Effector memory CD4-positive, alpha-beta T cell (primary cell): Measurements from ENCODE around the gene AKAP13.

Source experiments
- DNase-seq, 3 donors: peaks; one replicate each; pipeline ENCODE4 v3.0.0-alpha.2; 2020
- H3K27ac ChIP-seq: 2 replicates; pipeline ENCODE4 v1.7.0; 2013; ENCODE audit warnings: mild to moderate bottlenecking, low read length, moderate library complexity; ENCODE audit not compliant: insufficient read depth, poor library complexity, severe bottlenecking
- H3K27me3 ChIP-seq: replicated peaks from 2 replicates; pipeline ENCODE4 v1.7.0; 2013; ENCODE audit warnings: mild to moderate bottlenecking, low read length; ENCODE audit not compliant: insufficient read depth, control insufficient read depth, poor library complexity, severe bottlenecking
- H3K36me3 ChIP-seq: 2 replicates; pipeline ENCODE4 v1.7.0; 2013; ENCODE audit warnings: mild to moderate bottlenecking, low read length, moderate library complexity; ENCODE audit not compliant: control insufficient read depth, insufficient read depth
- H3K4me1 ChIP-seq: 2 replicates; pipeline ENCODE4 v1.7.0; 2013; ENCODE audit warnings: low read length, mild to moderate bottlenecking; ENCODE audit not compliant: control insufficient read depth, insufficient read depth, poor library complexity, severe bottlenecking
- H3K4me3 ChIP-seq: 2 replicates; pipeline ENCODE4 v1.7.0; 2013; ENCODE audit warnings: low read length, low read depth, mild to moderate bottlenecking; ENCODE audit not compliant: insufficient read depth, poor library complexity, severe bottlenecking
- H3K9me3 ChIP-seq: 2 replicates; pipeline ENCODE4 v1.7.0; 2013; ENCODE audit warnings: mild to moderate bottlenecking, low read length, moderate library complexity; ENCODE audit not compliant: control insufficient read depth

AKAP13 gene

DNA sequence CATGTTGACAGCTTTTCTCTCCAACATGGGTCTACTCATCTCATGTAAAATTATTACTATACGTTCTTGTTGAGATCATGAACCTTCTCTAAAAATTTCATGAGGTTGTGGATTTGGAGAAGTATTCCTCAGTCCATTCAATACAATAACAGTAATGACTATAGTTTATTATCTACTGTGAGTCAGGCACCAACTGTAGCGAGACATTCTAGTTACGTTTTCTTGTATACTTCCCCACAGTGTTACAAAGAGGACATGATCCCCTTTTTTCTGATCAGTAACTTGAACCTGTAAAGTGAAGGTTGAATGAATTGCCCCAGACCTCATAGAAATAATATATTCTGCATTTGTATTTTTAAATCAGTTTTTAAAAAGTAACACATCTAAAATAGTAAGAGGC is 76.4 kb downstream of the AKAP13 start:
- DNase-seq = no peak
- no peak overlapping the region for H3K4me3 ChIP-seq
- H3K4me1 ChIP-seq = peaks cover 10% of the 10 kb centered on the region
- no peaks in the 10 kb centered on the region for H3K27me3 ChIP-seq
- H3K27ac ChIP-seq = no peak overlapping the region
- no peaks in the 10 kb centered on the region for H3K9me3 ChIP-seq
- H3K36me3 ChIP-seq = no peaks in the 10 kb centered on the region

DNA sequence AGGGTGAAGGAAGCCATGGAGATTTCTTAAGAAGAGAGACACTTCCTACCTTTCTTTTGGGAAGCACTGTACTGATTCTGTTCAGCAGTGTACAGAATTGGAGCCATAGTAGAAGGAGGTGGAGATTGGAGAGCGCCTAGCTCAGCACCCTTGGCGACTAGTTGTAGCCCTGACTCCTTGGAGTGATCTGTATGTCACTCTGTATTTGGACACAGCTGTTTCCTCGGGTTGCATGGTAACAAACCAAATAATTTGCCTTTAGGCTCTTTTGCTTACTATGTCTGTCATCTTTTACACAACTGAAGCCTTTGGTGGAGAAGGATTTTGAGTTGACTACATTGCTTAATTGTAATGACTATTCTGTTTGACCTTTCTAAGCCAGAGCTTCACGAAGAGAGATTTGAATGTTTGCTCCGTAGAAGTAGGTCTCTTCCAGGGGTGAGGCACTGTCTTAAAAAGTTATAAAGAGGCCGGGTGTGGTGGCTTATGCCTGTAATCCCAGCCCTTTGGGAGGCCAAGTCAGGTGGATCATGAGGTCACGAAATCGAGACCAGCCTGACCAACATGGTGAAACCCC is 77.1 kb downstream of the AKAP13 start:
- no peaks in the 10 kb centered on the region for H3K9me3 ChIP-seq
- H3K27me3 ChIP-seq = no peaks in the 10 kb centered on the region
- DNase-seq = no peak
- H3K36me3 ChIP-seq = no peaks in the 10 kb centered on the region
- no peak overlapping the region for H3K27ac ChIP-seq
- H3K4me1 ChIP-seq = peaks cover 12% of the 10 kb centered on the region
- H3K4me3 ChIP-seq = no peak overlapping the region

DNA sequence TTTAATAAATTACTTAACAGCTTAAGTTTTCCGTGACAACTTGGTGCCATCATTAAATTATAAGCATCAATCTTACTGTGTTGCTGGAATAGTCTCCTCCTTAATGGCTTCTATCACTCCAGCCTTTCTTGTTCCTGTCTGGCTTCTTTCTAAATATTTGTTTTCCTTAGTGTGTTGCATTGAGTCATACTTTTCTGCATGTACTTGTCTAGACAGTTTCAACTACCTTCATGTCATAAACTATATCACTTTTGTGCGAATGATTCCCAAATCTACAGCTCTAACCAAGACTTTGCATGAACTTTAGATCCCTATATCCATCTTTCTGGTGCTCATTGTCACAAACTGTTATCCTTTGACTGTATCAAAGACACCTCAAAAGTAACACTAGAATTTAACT is 78.4 kb downstream of the AKAP13 start:
- Histone ChIP-seq H3K27me3 (no peaks in the 10 kb centered on the region), H3K36me3 (no peaks in the 10 kb centered on the region), H3K4me3 (no peak overlapping the region), H3K27ac (no peak overlapping the region), H3K4me1 (peaks cover 3% of the 10 kb centered on the region), H3K9me3 (no peaks in the 10 kb centered on the region)
- no peak for DNase-seq

DNA sequence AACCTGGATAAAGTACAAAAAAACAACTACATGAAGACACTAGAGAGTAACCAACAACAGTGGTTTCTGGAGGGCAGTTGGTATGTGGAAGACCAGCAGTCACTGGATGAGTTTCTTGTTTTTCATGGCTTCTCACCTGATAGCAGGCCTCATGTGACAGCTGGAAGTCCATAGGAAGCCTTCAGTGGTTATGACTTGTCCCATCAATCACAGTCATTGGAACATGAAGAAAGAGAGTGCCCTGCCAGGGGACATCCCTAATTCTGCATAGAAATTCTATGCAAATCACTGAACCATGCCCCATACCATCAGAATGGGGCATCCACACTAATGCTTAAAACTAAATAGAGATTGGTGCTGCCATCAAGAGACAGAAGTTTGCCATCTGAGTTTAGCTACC is 81.6 kb downstream of the AKAP13 start:
- H3K4me1 ChIP-seq = peaks cover 3% of the 10 kb centered on the region
- H3K27ac ChIP-seq = no peak overlapping the region
- no peak overlapping the region for H3K4me3 ChIP-seq
- no peaks in the 10 kb centered on the region for H3K9me3 ChIP-seq
- DNase-seq = no peak
- no peaks in the 10 kb centered on the region for H3K36me3 ChIP-seq
- no peaks in the 10 kb centered on the region for H3K27me3 ChIP-seq

DNA sequence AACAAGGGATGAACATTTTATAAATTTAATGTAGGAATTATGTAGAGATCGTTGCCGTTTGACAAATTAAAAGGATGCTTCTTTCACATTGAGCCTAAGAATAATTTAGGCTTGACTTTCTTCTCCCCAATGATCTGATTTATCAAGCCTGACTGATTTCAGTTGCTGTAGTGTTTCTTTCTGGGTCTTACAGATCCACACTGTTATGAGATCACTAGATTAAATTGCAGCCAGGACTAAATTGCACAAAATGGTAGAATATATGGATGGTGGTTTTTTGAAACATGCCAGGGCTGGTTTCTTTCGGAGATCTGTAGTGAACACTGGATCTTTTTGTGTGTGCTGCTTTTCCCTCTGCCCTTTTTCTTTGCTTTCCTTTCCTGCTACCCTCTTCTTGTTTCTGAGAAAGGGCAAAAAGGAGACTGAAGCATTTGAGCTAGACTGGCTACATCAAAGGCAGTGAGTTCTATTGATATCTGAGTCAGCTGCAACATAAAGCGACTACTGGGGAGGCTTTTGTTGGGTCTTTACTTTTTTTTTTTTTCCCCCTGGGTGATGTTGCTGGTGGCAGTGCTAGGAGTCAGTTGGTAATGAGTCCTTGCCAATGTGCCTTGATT is 83.0 kb downstream of the AKAP13 start:
- Histone ChIP-seq H3K9me3 (no peaks in the 10 kb centered on the region), H3K4me1 (peaks cover 3% of the 10 kb centered on the region), H3K4me3 (no peak overlapping the region), H3K27ac (no peak overlapping the region), H3K27me3 (no peaks in the 10 kb centered on the region), H3K36me3 (no peaks in the 10 kb centered on the region)
- no peak for DNase-seq

DNA sequence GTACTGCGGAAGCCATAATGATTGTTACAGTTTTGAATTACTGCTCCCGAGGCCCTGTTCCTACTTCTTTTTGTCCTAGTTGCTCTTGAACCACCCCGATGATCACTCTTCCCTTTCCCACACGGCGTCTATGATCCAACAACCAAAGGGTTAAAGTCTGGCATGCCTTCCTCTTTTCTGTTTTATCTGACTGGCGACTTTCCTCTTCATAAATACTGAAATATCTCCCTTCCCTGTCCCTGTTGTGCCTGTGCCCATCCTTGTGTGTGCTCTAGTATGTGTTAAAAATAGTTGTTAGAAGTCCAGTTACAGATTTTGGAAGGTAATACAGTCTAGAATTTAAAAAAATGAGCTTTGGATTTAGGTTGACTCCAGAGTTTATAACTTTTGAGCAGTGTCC is 83.6 kb downstream of the AKAP13 start:
- DNase-seq = no peak
- Histone ChIP-seq H3K27me3 (no peaks in the 10 kb centered on the region), H3K4me3 (no peak overlapping the region), H3K27ac (no peak overlapping the region), H3K9me3 (no peaks in the 10 kb centered on the region), H3K36me3 (no peaks in the 10 kb centered on the region), H3K4me1 (peaks cover 3% of the 10 kb centered on the region)

DNA sequence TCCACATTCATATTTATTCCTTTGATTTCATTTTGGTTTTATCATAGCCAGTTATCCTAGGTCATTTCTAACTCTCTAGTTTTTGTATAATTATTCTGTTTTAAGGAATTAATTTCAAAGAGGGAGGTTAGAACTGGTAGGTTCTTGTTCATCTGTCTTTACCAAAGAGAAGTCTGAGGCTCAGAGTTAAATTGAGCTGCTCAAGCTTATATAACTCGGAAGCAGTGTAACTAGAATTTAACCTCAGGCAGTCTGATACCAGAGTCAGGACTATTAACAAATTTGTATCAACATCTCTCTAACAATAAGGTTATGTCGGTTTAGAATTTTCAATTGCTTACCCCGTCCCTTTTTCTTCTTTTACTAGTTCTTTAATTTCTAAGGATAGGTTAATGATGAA is 84.1 kb downstream of the AKAP13 start:
- Histone ChIP-seq H3K4me3 (no peak overlapping the region), H3K27ac (no peak overlapping the region), H3K4me1 (peaks cover 3% of the 10 kb centered on the region), H3K27me3 (no peaks in the 10 kb centered on the region), H3K9me3 (no peaks in the 10 kb centered on the region), H3K36me3 (no peaks in the 10 kb centered on the region)
- no peak for DNase-seq

DNA sequence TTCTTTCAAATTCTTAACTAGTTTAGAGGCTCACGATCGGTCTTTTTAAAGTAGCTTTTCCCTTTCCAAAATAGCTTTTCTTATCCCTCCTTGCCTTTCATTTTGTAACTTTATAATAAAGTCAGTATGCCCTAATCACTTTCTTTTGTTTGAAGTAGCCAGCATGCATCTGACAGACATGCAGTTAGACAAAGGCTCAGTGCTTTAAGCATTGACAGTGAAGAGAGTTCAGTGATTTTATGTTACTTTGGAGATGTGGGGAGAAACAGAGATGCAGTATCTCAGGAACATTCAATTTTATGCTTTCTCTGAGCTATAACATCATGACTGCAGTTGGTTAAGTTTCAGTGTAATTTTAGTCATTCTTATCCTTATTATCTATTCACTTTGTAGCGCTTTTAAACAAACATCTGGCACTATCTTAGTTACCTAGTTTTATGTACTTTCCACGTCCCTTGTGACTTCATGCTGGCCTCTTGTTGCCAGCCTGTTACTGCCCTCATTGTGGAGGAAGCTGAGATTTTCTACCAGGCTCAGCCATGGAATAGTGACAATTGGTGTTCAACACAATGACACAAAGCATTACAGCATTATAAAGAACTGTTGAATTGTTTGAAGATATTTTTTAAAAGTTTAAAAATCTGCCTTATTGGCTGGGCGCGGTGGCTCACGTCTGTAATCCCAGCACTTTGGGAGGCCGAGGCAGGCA is 90.3 kb downstream of the AKAP13 start:
- H3K9me3 ChIP-seq = no peaks in the 10 kb centered on the region
- H3K36me3 ChIP-seq = no peaks in the 10 kb centered on the region
- H3K4me1 ChIP-seq = peaks cover 14% of the 10 kb centered on the region
- no peak overlapping the region for H3K27ac ChIP-seq
- no peak overlapping the region for H3K4me3 ChIP-seq
- no peak for DNase-seq
- no peaks in the 10 kb centered on the region for H3K27me3 ChIP-seq

DNA sequence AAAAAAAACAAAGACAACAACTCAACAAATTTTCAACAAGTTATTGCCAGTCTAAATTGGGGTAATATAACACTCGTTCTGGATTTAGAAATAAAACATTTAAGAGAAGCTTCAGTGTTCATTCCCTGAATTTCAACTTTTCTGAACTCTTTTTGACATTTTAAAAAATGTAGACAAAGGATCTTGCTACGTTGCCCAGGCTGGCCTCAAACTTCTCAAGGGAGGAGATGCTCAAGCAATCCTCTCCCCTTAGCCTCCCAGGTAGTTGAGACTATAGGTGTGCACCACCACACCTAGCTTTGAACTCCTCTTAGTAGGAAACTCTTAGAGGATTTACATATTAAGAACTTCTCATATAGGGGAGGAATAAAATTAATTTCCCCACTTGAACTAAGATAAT is 91.9 kb downstream of the AKAP13 start:
- no peak for DNase-seq
- Histone ChIP-seq H3K36me3 (no peaks in the 10 kb centered on the region), H3K4me3 (no peak overlapping the region), H3K9me3 (no peaks in the 10 kb centered on the region), H3K27me3 (no peaks in the 10 kb centered on the region), H3K27ac (no peak overlapping the region), H3K4me1 (peaks cover 14% of the 10 kb centered on the region)

DNA sequence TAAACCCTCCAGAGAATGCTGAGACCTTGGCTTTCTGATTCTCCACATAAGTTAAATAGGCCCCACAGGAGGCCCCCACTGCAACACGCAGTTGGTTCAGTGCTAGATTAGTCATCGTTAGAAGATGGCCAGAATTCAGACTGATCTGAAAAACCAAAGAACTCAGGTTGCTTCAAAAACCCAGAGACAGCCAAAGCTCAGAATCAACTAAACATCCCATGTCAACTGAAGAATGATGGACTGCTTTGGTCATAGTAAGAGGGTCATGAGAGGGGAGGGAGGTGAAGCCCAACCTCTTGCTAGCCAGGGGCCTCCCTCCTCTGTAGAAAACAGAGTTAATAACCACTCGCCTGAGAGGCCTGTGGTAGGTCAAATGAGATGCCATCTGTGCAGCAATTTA is 93.1 kb downstream of the AKAP13 start:
- peaks cover 14% of the 10 kb centered on the region for H3K4me1 ChIP-seq
- H3K4me3 ChIP-seq = no peak overlapping the region
- H3K36me3 ChIP-seq = no peaks in the 10 kb centered on the region
- no peak overlapping the region for H3K27ac ChIP-seq
- no peaks in the 10 kb centered on the region for H3K27me3 ChIP-seq
- no peak for DNase-seq
- H3K9me3 ChIP-seq = no peaks in the 10 kb centered on the region
